ENCODE data around the gene RANBP3L.

- TF ChIP-seq TAF1 (IDR thresholded peaks at IDR 0.05; ENCODE audit: low read depth, low read length) (no peak), POLR2A (IDR thresholded peaks at IDR 0.05; ENCODE audit: low read depth, low read length) (no peak), PAX5 (IDR thresholded peaks at IDR 0.05; ENCODE audit: insufficient read depth, low read length, severe bottlenecking) (no peak), POLR2AphosphoS5 (IDR thresholded peaks at IDR 0.05; ENCODE audit: low read depth, low read length) (no peak)
These were observed 96.4 kb downstream of the RANBP3L start for GRCh38 chr5:36205329-36205728.

Data from GM12891 (cell line).